ENCODE results near the gene MMP23B. TPM values are rescaled to one million over a fixed set of nuclear protein-coding genes. Genes with fewer than 3 reads are reported as not detected.
"Not testable (repeated sequence)": the region's sequence is repeated elsewhere in the genome, so short reads cannot be mapped to it uniquely, and the experiment has no call there.

Gene MMP23B
- total RNA-seq, result 17.2 TPM
- long read RNA-seq, partial matches to known transcripts, result 0 of 4 reads
- long read RNA-seq, other reads (novel, unspliced or antisense), result 0 of 4 reads

GRCh38 chr1:1631782-1632420, at the start of gene MMP23B:
Gene MMP23B, plus strand, starts transcription at chr1:1632173. Its CDS starts 46 bp downstream, at chr1:1632219.
- no peak for DNase-seq (ENCODE audit: low spot score)

GRCh38 chr1:1582585-1583346, 49.2 kb upstream of the MMP23B start:
- no peak for DNase-seq (ENCODE audit: low spot score)

GRCh38 chr1:1583347-1584010, 48.5 kb upstream of the MMP23B start:
- DNase-seq (ENCODE audit: low spot score), result no peak

GRCh38 chr1:1591452-1591851, 40.5 kb upstream of the MMP23B start:
- no peak for DNase-seq (ENCODE audit: low spot score)

GRCh38 chr1:1593834-1594601, 38.0 kb upstream of the MMP23B start:
- no peak for DNase-seq (ENCODE audit: low spot score)

- DNase-seq (ENCODE audit: low spot score), result no peak
Observed at GRCh38 chr1:1594602-1595260, 37.2 kb upstream of the MMP23B start.

GRCh38 chr1:1595341-1595740, 36.6 kb upstream of the MMP23B start:
- not testable (repeated sequence) for DNase-seq (ENCODE audit: low spot score)

- DNase-seq (ENCODE audit: low spot score), result no peak
Observed at GRCh38 chr1:1596493-1597274, 35.3 kb upstream of the MMP23B start.

- no peak for DNase-seq (ENCODE audit: low spot score)
Observed at GRCh38 chr1:1597275-1597930, 34.6 kb upstream of the MMP23B start.

GRCh38 chr1:1598051-1598719, 33.8 kb upstream of the MMP23B start:
- no peak for DNase-seq (ENCODE audit: low spot score)

- no peak for DNase-seq (ENCODE audit: low spot score)
Observed at GRCh38 chr1:1598720-1599029, 33.3 kb upstream of the MMP23B start.

GRCh38 chr1:1599030-1599934, 32.7 kb upstream of the MMP23B start:
- no peak for DNase-seq (ENCODE audit: low spot score)

- DNase-seq (ENCODE audit: low spot score), result no peak
Observed at GRCh38 chr1:1599935-1600860, 31.8 kb upstream of the MMP23B start, which contains the start of gene FNDC10. Gene FNDC10, minus strand, starts transcription at chr1:1600135. Its CDS starts 120 bp downstream, at chr1:1600015.

GRCh38 chr1:1600861-1601563, 31.0 kb upstream of the MMP23B start:
- DNase-seq (ENCODE audit: low spot score), result no peak

GRCh38 chr1:1601564-1602303, 30.2 kb upstream of the MMP23B start:
- DNase-seq (ENCODE audit: low spot score), result no peak

Measured in mesenteric fat pad (tissue), 1 donor.